SK-N-MC (cell line): ENCODE measurements around the gene DHX16.

Source experiments
- EZH2 ChIP-seq: fragments of 200-600 bp; sonication (generic); IDR thresholded peaks from one replicate; pipeline ENCODE4 v1.6.1; 2017; ENCODE audit warnings: antibody characterized with exemption
- POLR2AphosphoS5 ChIP-seq: IDR thresholded peaks from 2 replicates; pipeline ENCODE4 v1.6.1; 2012; ENCODE audit warnings: mild to moderate bottlenecking, low read depth, low read length, borderline replicate concordance

DNA sequence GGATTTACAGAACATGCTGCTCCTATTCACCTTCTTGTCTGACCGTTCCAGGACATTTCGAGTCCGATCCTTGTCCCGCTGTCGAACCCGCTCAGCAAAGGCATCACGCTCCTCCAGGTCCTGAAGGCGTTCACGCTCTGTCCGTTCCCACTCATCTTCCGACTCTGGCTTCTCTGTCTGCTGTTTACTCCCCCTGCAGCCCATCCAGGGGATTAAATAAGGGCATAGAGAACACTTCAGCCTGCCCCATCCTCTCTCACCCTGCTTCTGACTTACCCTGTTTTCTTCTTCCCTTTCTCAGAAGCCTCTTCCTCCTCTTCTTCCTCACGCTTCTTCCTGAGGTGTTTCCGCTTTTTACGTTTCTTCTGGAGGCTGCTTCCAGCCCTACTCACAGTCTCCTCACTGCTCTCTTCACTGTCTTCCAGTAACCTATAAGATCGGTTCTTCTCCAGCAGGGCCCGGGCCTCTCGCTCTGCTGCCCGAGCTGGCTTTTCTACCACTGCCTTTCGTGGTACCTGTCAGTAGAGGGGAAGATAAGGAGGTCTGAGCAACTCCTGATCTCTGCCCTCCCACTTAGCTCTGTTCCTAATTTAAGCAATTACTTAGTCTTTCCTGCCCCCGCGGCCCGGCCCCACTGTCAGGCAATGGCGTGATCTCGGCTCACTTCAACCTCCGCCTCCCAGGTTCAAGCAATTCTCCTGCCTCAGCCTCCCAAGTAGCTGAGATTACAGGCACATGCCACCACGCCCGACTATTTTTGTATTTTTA, 1.9 kb downstream of the DHX16 start:
- no peak for TF ChIP-seq EZH2
- no peak for TF ChIP-seq POLR2AphosphoS5
